Loucy (cell line): ENCODE measurements around the gene DLGAP1.

Experiments used
- H2AFZ ChIP-seq: fragments of 200-600 bp; sonication (generic); 2 replicates; pipeline ENCODE4 v1.6.0; 2016; ENCODE audit warnings: antibody characterized with exemption, mild to moderate bottlenecking, low read length, moderate library complexity
- H3F3A ChIP-seq: fragments of 200-600 bp; 2 replicates; pipeline ENCODE4 v1.6.0; 2016; ENCODE audit warnings: antibody characterized with exemption, low read depth, mild to moderate bottlenecking
- H3K27me3 ChIP-seq: fragments of 200-600 bp; sonication (generic); 2 replicates; pipeline ENCODE4 v1.6.1; 2014; ENCODE audit warnings: low read length, mild to moderate bottlenecking; ENCODE audit not compliant: insufficient read depth, poor library complexity, severe bottlenecking
- H3K36me3 ChIP-seq: fragments of 200-600 bp; sonication (generic); 2 replicates; pipeline ENCODE4 v1.6.1; 2016; ENCODE audit warnings: low read length; ENCODE audit not compliant: insufficient read depth
- H3K4me1 ChIP-seq: fragments of 200-600 bp; sonication (generic); 2 replicates; pipeline ENCODE4 v1.5.1; 2014; ENCODE audit warnings: low read length, mild to moderate bottlenecking; ENCODE audit not compliant: insufficient read depth, poor library complexity, severe bottlenecking
- H3K4me2 ChIP-seq: fragments of 200-600 bp; sonication (generic); 2 replicates; pipeline ENCODE4 v1.6.0; 2014; ENCODE audit warnings: antibody characterized with exemption, low read length, low read depth, mild to moderate bottlenecking; ENCODE audit not compliant: poor library complexity, severe bottlenecking
- H3K4me3 ChIP-seq: fragments of 200-600 bp; sonication (generic); 2 replicates; pipeline ENCODE4 v1.5.1; 2014; ENCODE audit warnings: low read length, mild to moderate bottlenecking, mixed read lengths; ENCODE audit not compliant: poor library complexity, severe bottlenecking
- H3K79me2 ChIP-seq: fragments of 200-600 bp; sonication (generic); 2 replicates; pipeline ENCODE4 v1.6.1; 2014; ENCODE audit warnings: low read length; ENCODE audit not compliant: insufficient read depth
- H3K9ac ChIP-seq: fragments of 200-600 bp; sonication (generic); 2 replicates; pipeline ENCODE4 v1.6.0; 2014; ENCODE audit warnings: mild to moderate bottlenecking, low read depth, low read length, moderate library complexity; ENCODE audit not compliant: poor library complexity, severe bottlenecking
- H3K9me2 ChIP-seq: fragments of 200-600 bp; sonication (generic); replicated peaks from 2 replicates; pipeline ENCODE4 v1.6.1; 2016; ENCODE audit warnings: low read depth, low read length, mixed read lengths
- H3K9me3 ChIP-seq: fragments of 200-600 bp; sonication (generic); 2 replicates; pipeline ENCODE4 v1.6.1; 2014; ENCODE audit warnings: mild to moderate bottlenecking, antibody characterized with exemption, low read length, low read depth; ENCODE audit not compliant: insufficient read depth
- H4K20me1 ChIP-seq: fragments of 200-600 bp; sonication (generic); 2 replicates; pipeline ENCODE4 v1.6.0; 2014; ENCODE audit warnings: antibody characterized with exemption, low read length, mild to moderate bottlenecking; ENCODE audit not compliant: insufficient read depth, poor library complexity, severe bottlenecking
- CTCF ChIP-seq: fragments of 200-600 bp; sonication (generic); conservative IDR thresholded peaks from 2 replicates; pipeline ENCODE4 v1.5.1; 2014; ENCODE audit warnings: mild to moderate bottlenecking, antibody characterized with exemption, low read length
- EZH2phosphoT487 ChIP-seq: fragments of 200-600 bp; IDR thresholded peaks from 2 replicates; pipeline ENCODE4 v1.6.1; 2018; ENCODE audit warnings: antibody characterized with exemption, mild to moderate bottlenecking, moderate library complexity, borderline replicate concordance

The DLGAP1 gene

GRCh38 chr18:3728704-3729437 is 726.2 kb downstream of the DLGAP1 start:
- Histone ChIP-seq H3K4me3 (no peak overlapping the region), H2AFZ (no peak overlapping the region), H3K9me2 (no peaks in the 10 kb centered on the region), H3K4me2 (no peak overlapping the region), H3K79me2 (no peaks in the 10 kb centered on the region), H4K20me1 (no peaks in the 10 kb centered on the region), H3K27me3 (peaks cover 4% of the 10 kb centered on the region), H3K36me3 (no peaks in the 10 kb centered on the region), H3K9ac (no peak overlapping the region), H3F3A (no peaks in the 10 kb centered on the region), H3K9me3 (no peaks in the 10 kb centered on the region), H3K4me1 (no peaks in the 10 kb centered on the region)
- TF ChIP-seq EZH2phosphoT487 (no peak), CTCF (no peak)

GRCh38 chr18:3727274-3727673 is 727.8 kb downstream of the DLGAP1 start:
- H3K4me3 ChIP-seq: no peak overlapping the region
- H3K36me3 ChIP-seq: no peaks in the 10 kb centered on the region
- H3K27me3 ChIP-seq: no peaks in the 10 kb centered on the region
- H3F3A ChIP-seq: no peaks in the 10 kb centered on the region
- no peak overlapping the region for H3K9ac ChIP-seq
- TF ChIP-seq CTCF (no peak), EZH2phosphoT487 (no peak)
- H2AFZ ChIP-seq: no peak overlapping the region
- no peaks in the 10 kb centered on the region for H3K9me2 ChIP-seq
- H3K79me2 ChIP-seq: no peaks in the 10 kb centered on the region
- H3K9me3 ChIP-seq: no peaks in the 10 kb centered on the region
- no peaks in the 10 kb centered on the region for H4K20me1 ChIP-seq
- H3K4me2 ChIP-seq: no peak overlapping the region
- no peaks in the 10 kb centered on the region for H3K4me1 ChIP-seq

DNA sequence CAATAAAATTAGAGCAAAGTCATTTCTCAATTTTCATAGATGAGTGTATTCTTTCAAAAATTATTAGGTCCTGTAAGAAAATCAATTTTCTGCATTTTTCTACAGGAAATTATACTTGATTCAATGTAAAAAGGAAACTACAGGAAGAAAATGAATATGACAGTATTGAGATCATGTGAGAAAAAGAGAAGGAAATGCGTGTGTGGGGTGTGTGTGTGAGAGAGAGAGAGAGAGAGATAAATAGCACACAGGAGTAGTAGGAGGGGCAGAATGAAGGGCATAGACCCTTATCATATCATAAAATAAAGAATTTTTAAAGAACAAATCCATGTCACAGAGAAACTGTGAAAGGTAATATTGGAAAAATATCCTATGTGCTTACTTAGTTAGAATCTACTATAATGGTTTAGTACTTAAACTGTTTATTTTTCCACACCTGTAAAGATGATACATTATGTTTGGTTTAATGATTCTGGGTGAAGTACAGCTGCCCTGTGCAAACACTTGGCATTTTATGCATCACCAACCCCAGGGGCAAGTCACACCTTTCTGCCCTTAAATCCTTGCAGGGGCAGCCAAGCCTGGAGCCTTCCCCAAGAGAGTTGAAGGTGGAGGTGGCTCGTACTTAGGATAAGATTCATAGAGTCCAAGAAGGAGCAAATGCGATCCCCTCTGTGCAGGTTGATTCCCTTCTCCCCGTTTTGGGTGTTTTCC is 728.7 kb downstream of the DLGAP1 start:
- Histone ChIP-seq H3K36me3 (no peaks in the 10 kb centered on the region), H3F3A (no peaks in the 10 kb centered on the region), H3K27me3 (no peaks in the 10 kb centered on the region), H4K20me1 (no peaks in the 10 kb centered on the region), H3K9ac (no peak overlapping the region), H3K79me2 (no peaks in the 10 kb centered on the region), H3K4me3 (no peak overlapping the region), H3K9me3 (no peaks in the 10 kb centered on the region), H3K4me2 (no peak overlapping the region), H2AFZ (no peak overlapping the region), H3K4me1 (no peaks in the 10 kb centered on the region), H3K9me2 (no peaks in the 10 kb centered on the region)
- no peak for TF ChIP-seq CTCF
